Activated T-cell treated with anti-CD3 and anti-CD28 coated beads, Interleukin-2, amount 50 U/mL, for 24 hours (primary cell): ENCODE results near the gene MT1B.
A peak's percentile ranks its signal among the peaks of the same experiment; 100 is the strongest.
"Not testable (repeated sequence)": the region's sequence is repeated elsewhere in the genome, so short reads cannot be mapped to it uniquely, and the experiment has no call there.

Experiments used
- DNase-seq: peaks from one replicate; pipeline ENCODE4 v3.0.0-alpha.2; 2020
- H3K27ac Mint-ChIP-seq: 2 replicates; pipeline ENCODE4 v1.8.0; 2020; ENCODE audit warnings: mild to moderate bottlenecking, mixed read lengths
- H3K27me3 Mint-ChIP-seq: 2 replicates; pipeline ENCODE4 v1.8.0; 2020; ENCODE audit warnings: mixed read lengths
- H3K36me3 Mint-ChIP-seq: 2 replicates; pipeline ENCODE4 v1.8.0; 2020; ENCODE audit warnings: low read depth, mixed read lengths
- H3K4me1 Mint-ChIP-seq: 2 replicates; pipeline ENCODE4 v1.8.0; 2020; ENCODE audit warnings: low read depth, mixed read lengths
- H3K4me3 Mint-ChIP-seq: 2 replicates; pipeline ENCODE4 v1.8.0; 2020; ENCODE audit warnings: mild to moderate bottlenecking, moderate library complexity, mixed read lengths
- H3K9me3 Mint-ChIP-seq: 2 replicates; pipeline ENCODE4 v1.8.0; 2020; ENCODE audit warnings: mixed read lengths

The MT1B gene

DNA sequence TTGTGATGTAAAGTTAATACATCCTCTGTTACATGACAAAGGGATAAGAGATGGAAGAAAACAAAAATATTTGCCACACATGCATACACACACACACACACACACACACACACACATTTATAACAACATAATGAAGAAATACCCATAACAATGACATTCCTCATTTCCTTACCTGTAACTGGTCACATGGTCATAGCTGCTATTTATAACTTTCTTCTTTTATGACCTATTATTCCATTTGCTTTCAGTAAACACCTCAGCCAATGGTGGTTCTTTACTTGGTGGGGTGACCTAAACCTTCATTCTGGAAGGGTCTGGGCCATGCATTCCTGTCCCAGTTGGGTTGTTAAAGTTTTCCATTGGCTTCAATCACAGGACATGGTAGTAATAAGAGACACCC lies 38.0 kb upstream of the MT1B start:
- peaks cover 23% of the 10 kb centered on the region for H3K27me3 Mint-ChIP-seq
- H3K9me3 Mint-ChIP-seq = no peaks in the 10 kb centered on the region
- peaks cover 77% of the 10 kb centered on the region for H3K4me1 Mint-ChIP-seq
- H3K36me3 Mint-ChIP-seq = peaks cover 8% of the 10 kb centered on the region
- peak overlapping the region; percentile 35 for H3K4me3 Mint-ChIP-seq
- H3K27ac Mint-ChIP-seq = peak overlapping the region; percentile 87
- no peak for DNase-seq

- H3K36me3 Mint-ChIP-seq = no peaks in the 10 kb centered on the region
- peaks cover 70% of the 10 kb centered on the region for H3K4me1 Mint-ChIP-seq
- peak; percentile 51 for DNase-seq
- H3K27me3 Mint-ChIP-seq = peaks cover 27% of the 10 kb centered on the region
- no peaks in the 10 kb centered on the region for H3K9me3 Mint-ChIP-seq
- peak overlapping the region; percentile 35 for H3K4me3 Mint-ChIP-seq
- peak overlapping the region; percentile 87 for H3K27ac Mint-ChIP-seq
Observed at GRCh38 chr16:56614549-56614991, 37.1 kb upstream of the MT1B start.

DNA sequence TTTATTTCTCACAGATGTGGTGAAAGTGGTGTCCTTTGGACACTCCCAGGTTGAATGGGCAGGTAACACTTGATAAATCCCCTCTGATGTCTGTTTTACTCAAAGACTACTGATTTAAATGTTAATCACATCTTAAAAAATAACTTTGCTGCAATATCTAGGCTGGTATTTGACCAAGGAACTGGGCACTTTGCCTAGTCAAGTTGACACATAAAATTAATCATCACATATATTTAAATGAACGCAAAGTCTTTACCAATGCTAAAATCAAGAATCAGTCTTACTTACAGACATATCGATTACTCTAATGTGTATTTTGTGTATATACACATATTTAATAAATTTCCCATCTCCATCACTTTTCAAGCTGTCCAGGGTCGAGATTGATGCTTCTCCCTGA lies 36.3 kb upstream of the MT1B start:
- Mint-ChIP-seq H3K27ac (peak overlapping the region; percentile 87), H3K4me1 (peaks cover 62% of the 10 kb centered on the region), H3K4me3 (no peak overlapping the region), H3K36me3 (no peaks in the 10 kb centered on the region), H3K9me3 (no peaks in the 10 kb centered on the region), H3K27me3 (peaks cover 29% of the 10 kb centered on the region)
- DNase-seq = no peak

GRCh38 chr16:56616608-56617211 lies 35.0 kb upstream of the MT1B start:
- H3K4me3 Mint-ChIP-seq = peak overlapping the region; percentile 20
- H3K9me3 Mint-ChIP-seq = no peaks in the 10 kb centered on the region
- no peak for DNase-seq
- peaks cover 29% of the 10 kb centered on the region for H3K27me3 Mint-ChIP-seq
- peaks cover 48% of the 10 kb centered on the region for H3K4me1 Mint-ChIP-seq
- H3K36me3 Mint-ChIP-seq = no peaks in the 10 kb centered on the region
- H3K27ac Mint-ChIP-seq = no peak overlapping the region

GRCh38 chr16:56617212-56618085 lies 34.2 kb upstream of the MT1B start:
- DNase-seq = peak; percentile 66
- peaks cover 29% of the 10 kb centered on the region for H3K27me3 Mint-ChIP-seq
- H3K4me3 Mint-ChIP-seq = peak overlapping the region; percentile 44
- no peak overlapping the region for H3K27ac Mint-ChIP-seq
- H3K36me3 Mint-ChIP-seq = no peaks in the 10 kb centered on the region
- peaks cover 43% of the 10 kb centered on the region for H3K4me1 Mint-ChIP-seq
- H3K9me3 Mint-ChIP-seq = no peaks in the 10 kb centered on the region

DNA sequence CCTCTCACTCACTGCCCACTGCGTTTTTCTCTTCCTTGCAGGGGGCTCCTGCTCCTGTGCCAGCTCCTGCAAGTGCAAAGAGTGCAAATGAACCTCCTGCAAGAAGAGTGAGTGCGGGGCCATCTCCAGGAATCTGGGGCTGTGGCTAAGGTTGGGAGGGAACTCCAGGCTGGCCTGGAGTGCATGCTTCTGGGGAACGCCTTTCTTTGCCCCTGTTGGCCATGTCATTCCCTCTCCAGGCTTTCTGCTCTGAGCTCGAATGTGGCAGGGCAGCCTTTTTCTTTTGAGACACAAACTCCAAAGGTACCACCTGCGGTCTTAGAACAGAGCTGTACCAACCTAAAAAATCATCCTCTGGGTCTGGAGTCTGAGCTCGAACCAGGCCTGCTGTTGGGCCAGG lies 33.5 kb upstream of the MT1B start:
- Mint-ChIP-seq H3K9me3 (no peaks in the 10 kb centered on the region), H3K4me3 (no peak overlapping the region), H3K27ac (no peak overlapping the region), H3K36me3 (no peaks in the 10 kb centered on the region), H3K4me1 (peaks cover 38% of the 10 kb centered on the region), H3K27me3 (peaks cover 29% of the 10 kb centered on the region)
- no peak for DNase-seq

DNA sequence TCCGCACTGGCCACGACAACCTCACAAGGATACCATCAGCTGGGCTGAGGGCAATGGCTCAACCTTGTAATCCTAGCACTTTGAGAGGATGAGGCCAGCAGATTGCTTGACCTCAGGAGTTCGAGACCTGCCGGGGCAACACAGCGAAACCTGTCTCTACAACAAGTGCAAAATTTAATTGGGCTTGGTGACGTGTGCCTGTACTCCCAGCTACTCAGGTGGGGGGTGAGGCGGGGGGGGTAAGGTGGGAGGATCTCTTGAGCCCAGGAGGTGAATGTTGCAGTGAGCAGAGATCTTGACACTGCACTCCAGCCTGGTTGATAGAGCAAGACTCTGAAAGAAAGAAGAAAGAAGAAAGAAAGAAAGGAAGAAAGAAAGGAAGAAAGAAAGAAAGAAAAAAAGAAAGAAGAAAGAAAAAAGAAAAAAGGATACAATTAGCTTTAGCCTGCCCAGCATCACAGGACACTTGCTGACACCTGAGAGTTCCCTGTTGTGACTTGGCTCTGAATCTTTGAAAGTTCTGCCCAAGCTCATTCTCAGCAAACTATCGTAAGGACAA lies 31.3 kb upstream of the MT1B start:
- Mint-ChIP-seq H3K27ac (no peak overlapping the region), H3K4me3 (no peak overlapping the region), H3K4me1 (peaks cover 22% of the 10 kb centered on the region), H3K9me3 (no peaks in the 10 kb centered on the region), H3K36me3 (no peaks in the 10 kb centered on the region), H3K27me3 (peaks cover 36% of the 10 kb centered on the region)
- no peak for DNase-seq

- not testable (repeated sequence) for H3K27ac Mint-ChIP-seq, DNase-seq, H3K36me3 Mint-ChIP-seq, H3K4me3 Mint-ChIP-seq, H3K9me3 Mint-ChIP-seq
- peaks cover 22% of the 10 kb centered on the region for H3K4me1 Mint-ChIP-seq
- H3K27me3 Mint-ChIP-seq = peaks cover 41% of the 10 kb centered on the region
Observed at GRCh38 chr16:56621665-56622445, 29.8 kb upstream of the MT1B start.

- H3K9me3 Mint-ChIP-seq, DNase-seq, H3K4me3 Mint-ChIP-seq, H3K36me3 Mint-ChIP-seq, H3K27ac Mint-ChIP-seq: not testable (repeated sequence)
- H3K4me1 Mint-ChIP-seq = peaks cover 15% of the 10 kb centered on the region
- peaks cover 35% of the 10 kb centered on the region for H3K27me3 Mint-ChIP-seq
Observed at GRCh38 chr16:56623184-56623583, 28.5 kb upstream of the MT1B start.

GRCh38 chr16:56623637-56624036 lies 28.0 kb upstream of the MT1B start:
- H3K27me3 Mint-ChIP-seq = peaks cover 30% of the 10 kb centered on the region
- H3K4me3 Mint-ChIP-seq = no peak overlapping the region
- DNase-seq = no peak
- no peak overlapping the region for H3K27ac Mint-ChIP-seq
- H3K36me3 Mint-ChIP-seq = no peaks in the 10 kb centered on the region
- H3K4me1 Mint-ChIP-seq = peaks cover 15% of the 10 kb centered on the region
- H3K9me3 Mint-ChIP-seq = no peaks in the 10 kb centered on the region

- Mint-ChIP-seq H3K36me3 (no peaks in the 10 kb centered on the region), H3K9me3 (no peaks in the 10 kb centered on the region), H3K27ac (peak within 1 kb of the TSS; percentile 75), H3K4me3 (peak within 1 kb of the TSS; percentile 81), H3K27me3 (peaks cover 30% of the 10 kb centered on the region), H3K4me1 (peaks cover 15% of the 10 kb centered on the region)
- peak; percentile 77 for DNase-seq
Observed at GRCh38 chr16:56625140-56625942, 26.3 kb upstream of the MT1B start, which contains the start of gene MT1E. TSS of gene MT1E (plus strand) at chr16:56625781. CDS start at chr16:56625852, 71 bp downstream.

DNA sequence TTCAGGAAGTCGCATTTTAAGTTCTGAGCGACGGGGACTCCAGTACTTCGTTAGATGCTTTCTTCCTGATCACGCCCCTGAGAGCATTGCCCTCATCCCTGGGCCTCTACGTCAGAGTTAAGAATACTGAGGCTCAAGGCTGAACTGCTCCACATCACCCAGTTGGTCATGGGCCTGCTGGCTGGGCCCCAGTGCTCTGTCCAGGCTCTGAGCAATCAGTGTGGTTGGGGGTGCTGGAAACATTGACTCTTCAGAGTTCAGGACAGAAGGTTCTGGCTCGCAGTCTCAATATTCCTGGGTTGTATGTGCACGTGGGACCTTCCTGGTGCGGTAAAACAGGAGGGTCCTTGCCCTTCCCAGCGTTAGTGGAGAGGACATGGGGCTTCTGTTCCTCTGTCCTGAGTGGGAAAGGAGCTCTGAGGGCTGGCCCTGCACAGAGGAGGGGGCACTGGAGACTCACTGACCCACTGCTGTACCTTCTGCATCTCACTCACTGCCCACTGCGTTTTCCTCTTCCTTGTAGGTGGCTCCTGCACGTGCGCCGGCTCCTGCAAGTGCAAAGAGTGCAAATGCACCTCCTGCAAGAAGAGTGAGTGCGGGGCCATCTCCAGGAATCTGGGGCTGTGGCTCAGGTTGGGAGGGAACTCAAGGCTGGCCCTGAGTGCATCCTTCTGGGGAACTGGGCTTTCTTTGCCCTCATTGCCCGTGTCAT lies 25.6 kb upstream of the MT1B start:
- Mint-ChIP-seq H3K4me3 (peak overlapping the region; percentile 81), H3K36me3 (no peaks in the 10 kb centered on the region), H3K4me1 (peaks cover 15% of the 10 kb centered on the region), H3K9me3 (no peaks in the 10 kb centered on the region), H3K27ac (no peak overlapping the region), H3K27me3 (peaks cover 37% of the 10 kb centered on the region)
- DNase-seq = no peak

- Mint-ChIP-seq H3K27me3 (peaks cover 43% of the 10 kb centered on the region), H3K27ac (no peak overlapping the region), H3K9me3 (no peaks in the 10 kb centered on the region), H3K4me3 (peak overlapping the region; percentile 81), H3K36me3 (no peaks in the 10 kb centered on the region), H3K4me1 (peaks cover 15% of the 10 kb centered on the region)
- no peak for DNase-seq
Observed at GRCh38 chr16:56626685-56627084, 25.0 kb upstream of the MT1B start.
